GM21576 (cell line): ENCODE data around the gene PAPPA.

ENCODE experiments used
- ATAC-seq: cut with Tn5 transposase; IDR thresholded peaks from one replicate; pipeline ENCODE4 v1.9.1; 2021; ENCODE audit warnings: mild to moderate bottlenecking, moderate library complexity; ENCODE audit not compliant: unreplicated experiment

The PAPPA gene

GRCh38 chr9:116372081-116372673 lies 218.6 kb downstream of the PAPPA start:
- no peak for ATAC-seq

DNA sequence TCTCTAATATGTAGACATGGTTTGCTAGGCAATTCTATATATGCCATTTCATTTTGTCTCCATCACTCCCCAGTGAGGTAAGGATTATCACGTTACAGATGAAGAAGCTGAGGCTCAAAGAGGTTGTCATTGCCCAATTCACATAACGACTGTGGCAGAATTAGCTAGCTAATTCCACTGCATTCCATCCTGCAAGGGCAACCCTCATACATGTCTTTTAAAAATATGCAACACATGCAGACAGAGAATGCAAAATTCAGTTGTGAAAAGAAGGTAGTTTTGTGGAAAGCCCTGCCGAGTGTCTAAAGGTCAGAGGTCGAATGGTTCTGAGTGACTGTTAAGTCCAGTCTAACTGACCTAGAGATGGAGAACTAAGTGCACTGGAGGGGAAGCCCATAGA lies 219.2 kb downstream of the PAPPA start:
- ATAC-seq, result no peak

- ATAC-seq, result no peak
Observed at GRCh38 chr9:116377179-116377798, 223.7 kb downstream of the PAPPA start.

GRCh38 chr9:116378873-116379272 lies 225.3 kb downstream of the PAPPA start:
- no peak for ATAC-seq

GRCh38 chr9:116379821-116380220 lies 226.2 kb downstream of the PAPPA start:
- no peak for ATAC-seq

DNA sequence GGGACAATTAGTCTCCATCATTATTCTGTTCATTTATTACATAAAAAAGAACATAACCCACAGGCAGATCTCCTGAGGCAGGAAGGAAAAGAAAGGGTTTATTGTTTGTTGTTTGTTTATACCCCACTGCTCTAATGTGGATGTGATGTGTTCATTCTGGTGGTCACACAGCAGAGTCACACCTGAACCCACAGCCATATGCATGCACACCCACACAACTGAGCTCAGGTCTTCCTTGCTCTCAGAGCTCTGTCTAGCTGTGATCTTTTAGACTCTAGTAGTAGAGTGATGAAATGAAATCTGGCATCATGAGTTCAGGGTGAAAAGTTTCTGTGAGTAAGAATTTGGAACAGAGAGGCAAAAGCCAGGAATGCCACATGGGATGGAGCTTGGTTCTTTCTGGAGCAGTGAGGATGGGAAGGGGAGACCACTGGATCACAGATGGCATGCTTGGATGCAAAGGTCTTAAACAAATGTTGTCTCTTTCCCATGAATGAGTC lies 227.0 kb downstream of the PAPPA start:
- ATAC-seq, result no peak

DNA sequence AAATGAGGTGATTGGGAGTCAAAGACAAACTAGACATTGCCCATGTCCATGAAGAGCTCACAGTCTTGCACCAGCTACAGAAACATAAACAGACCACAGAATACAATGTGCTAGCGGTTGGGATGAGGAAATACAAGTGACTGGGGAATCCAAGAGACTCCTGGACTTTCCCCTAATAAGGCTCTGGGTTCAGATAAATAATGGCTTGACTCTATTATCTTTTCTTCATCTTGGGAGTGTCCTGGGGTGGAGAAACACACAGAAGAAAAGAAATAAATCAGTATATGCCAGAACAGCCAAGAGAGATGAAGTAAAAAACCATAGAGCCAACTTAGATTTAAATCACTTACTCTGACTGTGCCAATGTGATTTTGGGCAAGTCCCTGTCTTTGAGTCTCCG lies 227.8 kb downstream of the PAPPA start:
- ATAC-seq, result no peak

GRCh38 chr9:116382053-116382452 lies 228.5 kb downstream of the PAPPA start:
- no peak for ATAC-seq

DNA sequence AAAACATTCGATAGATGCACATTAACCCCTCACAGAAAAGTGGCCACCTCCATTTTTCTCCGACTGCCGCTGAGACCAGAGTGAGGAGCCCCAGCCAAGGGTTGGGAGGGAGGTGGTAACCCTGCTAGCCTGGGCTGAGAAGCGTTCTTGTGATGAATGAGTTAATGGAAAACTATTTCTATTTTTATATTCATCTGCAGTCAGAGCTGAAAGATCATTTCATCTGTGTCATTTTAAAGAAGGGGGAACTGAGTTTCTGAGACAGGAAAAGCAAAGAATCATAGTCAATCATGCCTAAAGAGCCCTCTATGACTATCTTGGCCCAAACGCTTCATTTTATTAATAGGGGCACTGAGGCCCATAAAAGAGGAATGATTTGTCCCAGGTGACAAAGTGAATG lies 229.5 kb downstream of the PAPPA start:
- ATAC-seq, result no peak

DNA sequence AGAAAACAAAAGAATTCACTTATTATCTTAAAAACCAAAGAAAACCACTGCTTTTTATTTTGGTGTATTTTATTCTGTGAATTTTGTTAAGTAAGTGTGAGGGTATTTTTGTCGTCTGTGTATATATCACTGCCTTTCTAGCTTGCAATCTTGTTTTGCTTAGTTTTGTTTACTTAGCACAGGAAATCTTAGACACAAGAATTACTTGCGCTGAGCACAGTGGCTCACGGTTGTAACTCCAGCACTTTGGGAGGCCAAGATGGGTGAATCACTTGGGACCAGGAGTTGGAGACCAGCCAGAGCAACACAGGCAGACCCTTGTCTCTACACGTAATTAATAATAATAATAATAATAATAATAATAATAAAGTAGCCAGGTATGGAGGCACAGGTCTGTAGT lies 230.3 kb downstream of the PAPPA start:
- no peak for ATAC-seq

- no peak for ATAC-seq
Observed at GRCh38 chr9:116387934-116388698, 234.5 kb downstream of the PAPPA start.

- ATAC-seq, result no peak
Observed at GRCh38 chr9:116389541-116390302, 236.1 kb downstream of the PAPPA start.

- peak; percentile 87 for ATAC-seq
Observed at GRCh38 chr9:116390303-116391228, 237.0 kb downstream of the PAPPA start.

- no peak for ATAC-seq
Observed at GRCh38 chr9:116391306-116391900, 237.8 kb downstream of the PAPPA start.

GRCh38 chr9:116393198-116393597 lies 239.6 kb downstream of the PAPPA start:
- ATAC-seq, result no peak

GRCh38 chr9:116394070-116394469 lies 240.5 kb downstream of the PAPPA start:
- ATAC-seq, result no peak

DNA sequence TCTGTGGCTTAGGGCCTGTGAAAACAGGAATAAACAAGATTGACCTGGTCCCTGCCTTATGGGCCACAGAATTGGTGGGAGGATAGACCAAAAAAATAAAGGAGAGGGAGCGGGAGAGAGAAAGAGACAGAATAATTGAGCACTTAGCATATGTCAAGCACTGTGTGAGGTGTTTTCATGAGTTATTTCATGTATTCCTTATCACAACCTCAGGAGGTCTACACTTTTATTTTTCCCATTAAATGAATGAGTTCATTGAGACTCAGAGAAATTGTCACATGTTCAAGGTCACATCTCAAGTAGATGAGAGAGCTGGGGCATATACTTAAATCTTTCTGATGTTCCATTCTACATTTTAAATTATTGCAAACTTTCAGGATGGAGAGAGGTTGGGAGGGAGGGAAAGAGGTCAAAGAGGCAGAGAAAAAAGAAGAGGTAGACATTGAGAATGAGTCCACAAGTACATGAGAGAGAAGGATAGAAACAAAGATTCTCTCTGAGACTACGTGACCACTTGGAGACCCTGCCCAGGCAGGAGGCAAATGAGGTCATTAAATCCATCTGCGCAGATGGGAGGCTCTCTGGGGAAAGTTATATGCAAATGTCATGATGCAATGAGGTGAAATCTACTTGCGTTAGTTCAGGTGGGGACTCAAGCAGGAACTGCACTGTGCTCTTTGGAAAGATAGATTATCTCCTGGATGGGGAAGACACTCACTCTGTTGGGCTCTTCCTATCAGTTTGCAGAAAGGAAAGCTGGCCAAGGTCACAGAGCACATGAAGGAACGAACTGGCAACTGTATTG lies 241.5 kb downstream of the PAPPA start:
- no peak for ATAC-seq

DNA sequence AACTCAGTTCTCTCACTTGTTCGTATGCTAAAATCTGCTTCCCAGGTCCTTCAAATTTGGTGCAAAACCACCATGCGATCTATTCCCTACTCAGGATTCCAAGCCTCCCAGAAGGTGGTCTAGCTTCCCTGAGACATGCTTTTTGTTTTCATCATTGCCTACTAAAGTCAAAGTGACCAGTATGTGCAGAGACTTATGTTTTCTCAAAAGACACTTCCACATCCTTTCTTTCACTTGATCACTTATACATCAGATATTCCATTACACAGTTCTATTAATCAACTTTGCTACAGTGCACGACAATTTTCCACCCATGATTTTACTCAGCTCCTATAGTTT lies 242.1 kb downstream of the PAPPA start:
- ATAC-seq, result no peak

DNA sequence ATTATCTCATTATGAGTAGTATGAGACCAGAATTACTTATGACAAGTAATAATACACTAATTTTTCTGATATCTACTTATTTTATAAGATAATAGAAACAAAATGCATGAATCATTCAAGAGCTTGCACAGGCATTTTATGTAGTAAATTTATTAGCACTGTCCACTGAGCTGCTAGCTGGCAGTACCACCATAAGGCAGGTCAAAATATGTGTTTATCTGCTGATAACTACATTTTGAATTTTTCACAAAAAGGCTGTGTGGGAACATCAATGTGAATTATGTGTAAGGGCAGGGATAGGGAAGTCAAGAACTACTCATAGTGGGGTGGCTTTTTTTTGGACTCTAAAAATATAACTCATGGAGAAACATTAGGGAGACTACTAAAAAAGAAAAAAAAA lies 249.6 kb downstream of the PAPPA start:
- ATAC-seq, result no peak
